Osteocyte (in vitro differentiated cells): ENCODE data around the gene PLXDC2. TPM values are rescaled to one million over a fixed set of nuclear protein-coding genes. Genes with fewer than 3 reads are reported as not detected.
A peak's percentile ranks its signal among the peaks of the same experiment; 100 is the strongest.

ENCODE experiments used
- DNase-seq: peaks from one replicate; pipeline ENCODE4 v3.0.0; 2021; ENCODE audit warnings: mixed read lengths; ENCODE audit not compliant: unreplicated experiment; ENCODE audit errors: extremely low spot score
- H3K27ac Mint-ChIP-seq: one replicate; pipeline ENCODE4 v1.8.0; 2021; ENCODE audit warnings: mild to moderate bottlenecking, mixed read lengths; ENCODE audit not compliant: unreplicated experiment
- H3K27me3 Mint-ChIP-seq: one replicate; pipeline ENCODE4 v1.8.0; 2021; ENCODE audit warnings: mixed read lengths; ENCODE audit not compliant: unreplicated experiment
- H3K36me3 Mint-ChIP-seq: one replicate; pipeline ENCODE4 v1.8.0; 2021; ENCODE audit warnings: mixed read lengths; ENCODE audit not compliant: unreplicated experiment
- H3K4me1 Mint-ChIP-seq: one replicate; pipeline ENCODE4 v1.8.0; 2021; ENCODE audit warnings: mixed read lengths; ENCODE audit not compliant: unreplicated experiment
- H3K4me3 Mint-ChIP-seq: one replicate; pipeline ENCODE4 v1.8.0; 2021; ENCODE audit warnings: mild to moderate bottlenecking, moderate library complexity, mixed read lengths; ENCODE audit not compliant: unreplicated experiment
- H3K9me3 Mint-ChIP-seq: one replicate; pipeline ENCODE4 v1.8.0; 2021; ENCODE audit warnings: mixed read lengths; ENCODE audit not compliant: unreplicated experiment
- CTCF ChIP-seq: fragments of 200-600 bp; sonication (generic); IDR thresholded peaks from 2 replicates; pipeline ENCODE4 v1.5.0; 2021; ENCODE audit warnings: antibody characterized with exemption, mild to moderate bottlenecking, moderate library complexity
- total RNA-seq: library from RNA; stranded (reverse); gene quantifications from 2 replicates; pipeline ENCODE4 v1.2.1, GENCODE V29; 2021

Gene PLXDC2
- total RNA-seq, 1 donor from 2014 or later, result 33.2 TPM

- no peak for TF ChIP-seq CTCF
- no peak overlapping the region for H3K4me3 Mint-ChIP-seq
- DNase-seq, result no peak
- no peaks in the 10 kb centered on the region for H3K9me3 Mint-ChIP-seq
- no peaks in the 10 kb centered on the region for H3K27me3 Mint-ChIP-seq
- peaks cover 2% of the 10 kb centered on the region for H3K36me3 Mint-ChIP-seq
- peaks cover 6% of the 10 kb centered on the region for H3K4me1 Mint-ChIP-seq
- H3K27ac Mint-ChIP-seq, result no peak overlapping the region
These were observed 125.1 kb downstream of the PLXDC2 start for GRCh38 chr10:19941206-19941880.

- no peak overlapping the region for H3K27ac Mint-ChIP-seq
- H3K36me3 Mint-ChIP-seq, result peaks cover 2% of the 10 kb centered on the region
- H3K9me3 Mint-ChIP-seq, result peaks cover under 1% of the 10 kb centered on the region
- no peaks in the 10 kb centered on the region for H3K27me3 Mint-ChIP-seq
- no peak for TF ChIP-seq CTCF
- no peak for DNase-seq
- H3K4me1 Mint-ChIP-seq, result peaks cover 26% of the 10 kb centered on the region
- H3K4me3 Mint-ChIP-seq, result no peak overlapping the region
These were observed 128.9 kb downstream of the PLXDC2 start for GRCh38 chr10:19944911-19945663.

- Mint-ChIP-seq H3K36me3 (peaks cover 2% of the 10 kb centered on the region), H3K4me1 (peaks cover 25% of the 10 kb centered on the region), H3K27ac (no peak overlapping the region), H3K9me3 (peaks cover 6% of the 10 kb centered on the region), H3K27me3 (no peaks in the 10 kb centered on the region), H3K4me3 (no peak overlapping the region)
- no peak for TF ChIP-seq CTCF
- DNase-seq, result no peak
These were observed 130.0 kb downstream of the PLXDC2 start for GRCh38 chr10:19946245-19946644.

GRCh38 chr10:19946791-19947190, 130.6 kb downstream of the PLXDC2 start:
- Mint-ChIP-seq H3K4me1 (peaks cover 25% of the 10 kb centered on the region), H3K27ac (no peak overlapping the region), H3K4me3 (no peak overlapping the region), H3K27me3 (no peaks in the 10 kb centered on the region), H3K36me3 (peaks cover 2% of the 10 kb centered on the region), H3K9me3 (peaks cover 6% of the 10 kb centered on the region)
- DNase-seq, result no peak
- TF ChIP-seq CTCF, result no peak

GRCh38 chr10:19947215-19947614, 131.0 kb downstream of the PLXDC2 start:
- Mint-ChIP-seq H3K36me3 (peaks cover 2% of the 10 kb centered on the region), H3K27ac (peak overlapping the region; percentile 49), H3K9me3 (peaks cover 6% of the 10 kb centered on the region), H3K27me3 (no peaks in the 10 kb centered on the region), H3K4me3 (no peak overlapping the region), H3K4me1 (peaks cover 27% of the 10 kb centered on the region)
- no peak for TF ChIP-seq CTCF
- DNase-seq, result no peak
